Measurements from ENCODE around the gene LIFR. TPM values are rescaled to one million over a fixed set of nuclear protein-coding genes. Genes with fewer than 3 reads are reported as not detected.
A peak's percentile ranks its signal among the peaks of the same experiment; 100 is the strongest.

The LIFR gene
- total and polyA plus RNA-seq, 7 donors: 10.1 to 74.5 (median 28.9) TPM

DNA sequence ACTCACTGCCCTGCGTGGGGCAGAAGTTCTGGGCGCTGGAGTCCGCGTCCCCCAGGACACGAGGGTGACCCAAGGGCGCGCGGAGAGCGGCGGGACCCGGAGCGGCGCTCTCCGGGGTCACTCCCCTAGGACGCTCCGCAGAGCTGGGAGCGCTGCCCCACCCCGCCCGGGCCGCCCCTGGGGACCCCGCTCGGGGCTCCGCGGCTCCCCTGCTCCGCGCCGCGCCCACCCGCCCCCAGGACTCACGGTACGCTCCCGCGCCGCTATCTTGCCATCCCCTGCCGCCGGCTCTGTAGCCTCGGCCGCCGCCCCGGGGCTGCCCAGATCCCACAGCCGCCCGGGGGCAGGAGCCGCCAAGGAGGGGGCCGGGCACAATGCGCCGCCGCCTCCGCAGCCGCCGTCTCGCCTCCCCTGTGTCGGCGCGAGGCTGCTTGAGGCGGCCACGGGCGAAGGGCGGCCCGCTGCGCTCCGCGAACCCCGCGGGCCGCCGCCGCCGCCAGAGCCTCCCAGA, 303 bp downstream of the LIFR start:
- peak overlapping the region; percentile 92 for H3K27ac ChIP-seq
- intact Hi-C loops (cut with DNase I): loop anchor here (5.0 to 10.0 kb wide), 4 partner anchors 36 to 249 kb away; no protein-coding TSS in a partner anchor
- H3K4me1 ChIP-seq: peaks cover 42% of the 10 kb centered on the region
- no peak for TF ChIP-seq CTCF (IDR thresholded peaks at IDR 0.05)
- peak overlapping the region; percentile 93 for H3K4me3 ChIP-seq
- no peaks in the 10 kb centered on the region for H3K36me3 ChIP-seq (ENCODE audit: insufficient read depth in 1 of 2, low read depth in 1 of 2)
- 0 to 1% (median 0%) methylated on average over 31 to 68 of the region's 68 CpGs for WGBS, 3 donors
- peak; percentile 61 to 67 (median 62) for ATAC-seq
- no peaks in the 10 kb centered on the region for H3K27me3 ChIP-seq (ENCODE audit: insufficient read depth in 3 of 3, low read length in 2 of 3)
- H3K9me3 ChIP-seq: no peaks in the 10 kb centered on the region
- peak in 1 of 2 donors; percentile 68 for DNase-seq

- DNase-seq: no peak
- no peak for TF ChIP-seq CTCF (IDR thresholded peaks at IDR 0.05)
- intact Hi-C loops (cut with DNase I): loop anchor here (5.0 to 10.0 kb wide), 4 partner anchors 37 to 249 kb away; no protein-coding TSS in a partner anchor
- H3K36me3 ChIP-seq (ENCODE audit: insufficient read depth in 1 of 2, low read depth in 1 of 2): no peaks in the 10 kb centered on the region
- H3K4me1 ChIP-seq: peaks cover 46% of the 10 kb centered on the region
- peak overlapping the region; percentile 93 for H3K4me3 ChIP-seq
- ATAC-seq: no peak
- H3K27me3 ChIP-seq (ENCODE audit: insufficient read depth in 3 of 3, low read length in 2 of 3): no peaks in the 10 kb centered on the region
- H3K27ac ChIP-seq: peak overlapping the region; percentile 92
- H3K9me3 ChIP-seq: no peaks in the 10 kb centered on the region
- 12 to 26% (median 16%) methylated on average over 11 of the region's 11 CpGs for WGBS, 3 donors
Observed at GRCh38 chr5:38555354-38556087, 925 bp downstream of the LIFR start.

GRCh38 chr5:38554861-38555260, 1.6 kb downstream of the LIFR start:
- Histone ChIP-seq H3K36me3 (ENCODE audit: insufficient read depth in 1 of 2, low read depth in 1 of 2) (no peaks in the 10 kb centered on the region), H3K27ac (peak overlapping the region; percentile 1), H3K4me3 (peak overlapping the region; percentile 93), H3K9me3 (no peaks in the 10 kb centered on the region), H3K27me3 (ENCODE audit: insufficient read depth in 3 of 3, low read length in 2 of 3) (no peaks in the 10 kb centered on the region), H3K4me1 (peaks cover 49% of the 10 kb centered on the region)
- DNase-seq (no peak), ATAC-seq (no peak)
- no peak for TF ChIP-seq CTCF (IDR thresholded peaks at IDR 0.05)
- WGBS, 3 donors: 19 to 27% (median 24%) methylated on average over 4 of the region's 4 CpGs
- intact Hi-C loops (cut with DNase I): loop anchor here (5.0 to 10.0 kb wide), 5 partner anchors 37 to 250 kb away; no protein-coding TSS in a partner anchor

DNA sequence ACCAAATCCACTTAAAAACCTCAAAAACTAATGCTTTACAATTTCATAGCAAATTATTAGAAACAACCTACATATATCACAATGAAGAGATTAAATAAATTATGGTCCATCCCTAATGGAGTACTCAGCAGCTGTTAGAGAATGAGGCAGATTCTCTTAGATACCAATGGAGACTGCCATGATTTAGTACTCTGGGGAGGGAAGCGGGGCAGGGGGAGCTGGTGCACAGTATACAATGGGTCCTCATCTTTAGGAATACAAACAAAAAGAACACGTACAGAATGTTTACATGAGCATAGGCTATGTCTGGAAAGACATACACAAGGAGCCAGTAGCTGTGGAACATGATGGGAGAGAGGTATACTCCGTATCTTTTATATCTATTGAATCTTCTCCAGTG, 2.0 kb downstream of the LIFR start:
- peak overlapping the region; percentile 93 for H3K4me3 ChIP-seq
- no peaks in the 10 kb centered on the region for H3K27me3 ChIP-seq (ENCODE audit: insufficient read depth in 3 of 3, low read length in 2 of 3)
- H3K4me1 ChIP-seq: peaks cover 49% of the 10 kb centered on the region
- no peaks in the 10 kb centered on the region for H3K9me3 ChIP-seq
- 70 to 77% (median 76%) methylated on average over 3 of the region's 3 CpGs for WGBS, 3 donors
- no peak for ATAC-seq
- no peak for TF ChIP-seq CTCF (IDR thresholded peaks at IDR 0.05)
- peak overlapping the region; percentile 1 for H3K27ac ChIP-seq
- DNase-seq: no peak
- intact Hi-C loops (cut with DNase I): loop anchor here (5.0 to 10.0 kb wide), 2 partner anchors 87 to 250 kb away; no protein-coding TSS in a partner anchor
- no peaks in the 10 kb centered on the region for H3K36me3 ChIP-seq (ENCODE audit: insufficient read depth in 1 of 2, low read depth in 1 of 2)

Data from psoas muscle (tissue), 8 donors.